ENCODE results near the gene LARP4B. TPM values are rescaled to one million over a fixed set of nuclear protein-coding genes. Genes with fewer than 3 reads are reported as not detected.

LARP4B gene
- total RNA-seq, 1 experiment from 2014 or later: 122 TPM

DNA sequence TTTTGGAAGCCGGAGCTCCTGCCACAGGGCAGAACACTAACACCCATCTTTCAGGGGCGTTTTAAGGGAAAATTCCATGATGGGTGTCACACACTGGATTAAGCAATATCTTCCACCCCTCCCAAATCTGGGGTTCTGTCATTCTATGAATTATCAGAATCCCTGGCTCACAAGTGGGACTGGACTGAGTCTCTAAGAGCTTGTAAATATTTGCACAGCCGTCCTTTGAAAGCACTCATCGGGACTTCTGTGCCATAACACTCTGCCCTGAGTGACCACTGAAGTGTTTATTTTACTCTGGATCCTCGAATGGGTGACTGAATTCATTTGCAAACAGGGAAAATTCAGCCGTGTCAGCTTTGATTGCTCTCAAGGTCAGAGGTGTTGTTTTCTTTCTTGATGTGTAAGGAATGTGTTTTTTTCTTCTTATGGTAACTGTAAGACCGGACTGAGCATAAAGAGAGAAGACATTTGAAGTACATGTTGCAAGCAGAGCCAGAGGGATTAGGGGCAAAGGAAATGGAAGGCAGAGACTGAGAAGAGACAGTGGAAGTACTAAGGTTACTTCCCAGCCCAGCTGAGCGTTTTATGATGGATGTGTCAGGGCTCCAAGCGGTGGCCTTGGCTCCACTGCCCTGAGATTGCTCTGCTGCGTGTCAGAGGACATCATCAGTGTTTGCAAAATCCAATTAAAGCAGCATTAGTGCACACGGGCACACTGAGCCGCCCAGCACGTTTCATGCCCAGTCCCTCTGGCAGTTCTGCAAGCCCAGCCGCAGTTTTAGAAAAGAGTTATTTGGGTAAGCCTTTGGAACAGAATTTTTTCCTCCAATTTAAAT, 39.0 kb upstream of the LARP4B start:
- Histone ChIP-seq H3K27me3 (ENCODE audit: insufficient read depth, low read length) (no peaks in the 10 kb centered on the region; the same call in 1 of the 2 replicates), H3K4me1 (ENCODE audit: control insufficient read depth in 1 of 2, insufficient read depth in 2 of 2, low read length in 2 of 2) (no peaks in the 10 kb centered on the region), H3K9me2 (ENCODE audit: insufficient read depth) (no peaks in the 10 kb centered on the region), H3K9me3 (ENCODE audit: control insufficient read depth in 1 of 2, insufficient read depth in 1 of 2, low read depth in 1 of 2, low read length in 2 of 2) (no peaks in the 10 kb centered on the region), H3K4me2 (ENCODE audit: low read length) (no peak overlapping the region), H3K36me3 (ENCODE audit: control insufficient read depth in 1 of 2, insufficient read depth in 2 of 2, low read length in 2 of 2) (no peaks in the 10 kb centered on the region), H3K9ac (ENCODE audit: low read length) (no peak overlapping the region), H3K27ac (ENCODE audit: low read depth, low read length) (no peak overlapping the region), H4K20me1 (ENCODE audit: insufficient read depth) (no peaks in the 10 kb centered on the region), H3K79me2 (ENCODE audit: insufficient read depth, low read length) (no peaks in the 10 kb centered on the region), H2AFZ (ENCODE audit: low read depth, low read length, poor library complexity, severe bottlenecking) (no peak overlapping the region), H3K4me3 (replicated peaks in 1 of 2; ENCODE audit: low read depth in 1 of 2, low read length in 2 of 2) (no peak overlapping the region)
- BruUV-seq (replicated peaks): no TSS peak
- ChIA-PET POLR2A (no interaction called here), RAD21 (ENCODE audit: low non-redundant PET in 1 of 2, low total read pairs in 2 of 2, uncharacterized antibody in 2 of 2, unreplicated experiment in 2 of 2) (no interaction called here), CTCF (no interaction called here)
- ATAC-seq (no peak), DNase-seq (ENCODE audit: low read depth, low spot score) (no peak)
- TF ChIP-seq SRF (IDR thresholded peaks at IDR 0.05; ENCODE audit: low read depth) (no peak), ZNF274 (IDR thresholded peaks at IDR 0.05; ENCODE audit: low read depth, low read length) (no peak), REST (IDR thresholded peaks at IDR 0.05; ENCODE audit: low read depth) (no peak), SIN3A (IDR thresholded peaks at IDR 0.05; ENCODE audit: low read depth) (no peak), SP1 (IDR thresholded peaks at IDR 0.05; ENCODE audit: low read depth) (no peak), RAD21 (IDR thresholded peaks at IDR 0.05; ENCODE audit: low read depth) (no peak), MAX (IDR thresholded peaks at IDR 0.05) (no peak), POLR2A (IDR thresholded peaks at IDR 0.05; ENCODE audit: borderline replicate concordance, extremely low read depth, insufficient read depth, insufficient read length) (no peak), FOSL1 (IDR thresholded peaks at IDR 0.05; ENCODE audit: low read depth) (no peak), EZH2phosphoT487 (IDR thresholded peaks at IDR 0.05; ENCODE audit: borderline replicate concordance) (no peak), TCF7L2 (IDR thresholded peaks at IDR 0.05; ENCODE audit: borderline replicate concordance, extremely low read depth, insufficient read depth, insufficient read length) (no peak)
- TF ChIP-seq, protein P1, sequence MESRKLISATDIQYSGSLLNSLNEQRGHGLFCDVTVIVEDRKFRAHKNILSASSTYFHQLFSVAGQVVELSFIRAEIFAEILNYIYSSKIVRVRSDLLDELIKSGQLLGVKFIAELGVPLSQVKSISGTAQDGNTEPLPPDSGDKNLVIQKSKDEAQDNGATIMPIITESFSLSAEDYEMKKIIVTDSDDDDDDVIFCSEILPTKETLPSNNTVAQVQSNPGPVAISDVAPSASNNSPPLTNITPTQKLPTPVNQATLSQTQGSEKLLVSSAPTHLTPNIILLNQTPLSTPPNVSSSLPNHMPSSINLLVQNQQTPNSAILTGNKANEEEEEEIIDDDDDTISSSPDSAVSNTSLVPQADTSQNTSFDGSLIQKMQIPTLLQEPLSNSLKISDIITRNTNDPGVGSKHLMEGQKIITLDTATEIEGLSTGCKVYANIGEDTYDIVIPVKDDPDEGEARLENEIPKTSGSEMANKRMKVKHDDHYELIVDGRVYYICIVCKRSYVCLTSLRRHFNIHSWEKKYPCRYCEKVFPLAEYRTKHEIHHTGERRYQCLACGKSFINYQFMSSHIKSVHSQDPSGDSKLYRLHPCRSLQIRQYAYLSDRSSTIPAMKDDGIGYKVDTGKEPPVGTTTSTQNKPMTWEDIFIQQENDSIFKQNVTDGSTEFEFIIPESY (IDR thresholded peaks at IDR 0.05; ENCODE audit: extremely low read depth, insufficient replicate concordance, low read length): no peak
- intact Hi-C loops (cut with micrococcal nuclease): no loop called here

Measured in HCT116 (cell line).